ENCODE data around the gene HOMER1.

Gene HOMER1

GRCh38 chr5:79349881-79350280 is 164.1 kb downstream of the HOMER1 start:
- DNase-seq (ENCODE audit: low read depth) = no peak
- no peak overlapping the region for H3K4me3 ChIP-seq (ENCODE audit: low read length)
- no peak for TF ChIP-seq CTCF (IDR thresholded peaks at IDR 0.05; ENCODE audit: insufficient read depth, low read depth, low read length, missing control alignments)

- DNase-seq (ENCODE audit: low read depth) = peak; percentile 81
- no peak for TF ChIP-seq CTCF (IDR thresholded peaks at IDR 0.05; ENCODE audit: insufficient read depth, low read depth, low read length, missing control alignments)
- H3K4me3 ChIP-seq (ENCODE audit: low read length) = no peak overlapping the region
Measured at GRCh38 chr5:79349047-79349446, 164.9 kb downstream of the HOMER1 start.

- peak; percentile 76 for DNase-seq (ENCODE audit: low read depth)
- H3K4me3 ChIP-seq (ENCODE audit: low read length) = no peak overlapping the region
- no peak for TF ChIP-seq CTCF (IDR thresholded peaks at IDR 0.05; ENCODE audit: insufficient read depth, low read depth, low read length, missing control alignments)
Measured at GRCh38 chr5:79346420-79346824, 167.5 kb downstream of the HOMER1 start.

GRCh38 chr5:79333852-79334557 is 179.9 kb downstream of the HOMER1 start:
- no peak for DNase-seq (ENCODE audit: low read depth)
- no peak overlapping the region for H3K4me3 ChIP-seq (ENCODE audit: low read length)
- TF ChIP-seq CTCF (IDR thresholded peaks at IDR 0.05; ENCODE audit: insufficient read depth, low read depth, low read length, missing control alignments) = no peak

GRCh38 chr5:79330071-79330470 is 183.9 kb downstream of the HOMER1 start:
- TF ChIP-seq CTCF (IDR thresholded peaks at IDR 0.05; ENCODE audit: insufficient read depth, low read depth, low read length, missing control alignments) = no peak
- peak; percentile 43 for DNase-seq (ENCODE audit: low read depth)

GRCh38 chr5:79329453-79329852 is 184.5 kb downstream of the HOMER1 start:
- no peak for TF ChIP-seq CTCF (IDR thresholded peaks at IDR 0.05; ENCODE audit: insufficient read depth, low read depth, low read length, missing control alignments)
- H3K4me3 ChIP-seq (ENCODE audit: low read length) = no peak overlapping the region
- no peak for DNase-seq (ENCODE audit: low read depth)

More at GRCh38 chr5:79330071-79330470, 183.9 kb downstream of the HOMER1 start:
- no peak overlapping the region for H3K4me3 ChIP-seq (ENCODE audit: low read length)
